ENCODE measurements around the gene SNX30. TPM values are rescaled to one million over a fixed set of nuclear protein-coding genes. Genes with fewer than 3 reads are reported as not detected.
A peak's percentile ranks its signal among the peaks of the same experiment; 100 is the strongest.

The SNX30 gene
- total RNA-seq, 1 experiment from 2014 or later, result 6.4 TPM

GRCh38 chr9:112921549-112921948, 171.0 kb downstream of the SNX30 start:
- H2AFZ ChIP-seq (ENCODE audit: low read length), result no peak overlapping the region
- no peak overlapping the region for H3K4me3 ChIP-seq (ENCODE audit: low read length)
- DNase-seq (peak; percentile 53), ATAC-seq (0 out of 2 replicates have a peak, but pooled peaks have one; percentile 40)
- POLR2A ChIA-PET (ENCODE audit: unreplicated experiment), result no interaction called here
- no peaks in the 10 kb centered on the region for H3K36me3 ChIP-seq (ENCODE audit: low read depth, low read length)
- TF ChIP-seq EZH2phosphoT487 (IDR thresholded peaks at IDR 0.05; ENCODE audit: borderline replicate concordance, low read length) (no peak), CTCF (conservative IDR thresholded peaks at IDR 0.05; ENCODE audit: low read depth, low read length) (peak; percentile 64), EZH2 (IDR thresholded peaks at IDR 0.05; ENCODE audit: low read length, unreplicated experiment) (no peak)
- H3K4me1 ChIP-seq (ENCODE audit: insufficient read depth, low read length), result peaks cover 21% of the 10 kb centered on the region
- intact Hi-C loops (cut with micrococcal nuclease), result loop anchor here (10.0 kb wide), 1 partner anchor 733 kb away; no protein-coding TSS in a partner anchor
- no peaks in the 10 kb centered on the region for H3K9me2 ChIP-seq (replicated peaks; ENCODE audit: low read length)
- H4K20me1 ChIP-seq (ENCODE audit: low read length), result no peaks in the 10 kb centered on the region
- no peak overlapping the region for H3K9ac ChIP-seq (ENCODE audit: low read length)
- BruUV-seq (replicated peaks), result no TSS peak
- H3K4me2 ChIP-seq (ENCODE audit: low read length), result no peak overlapping the region
- no peak overlapping the region for H3K27ac ChIP-seq (ENCODE audit: low read length)
- no peaks in the 10 kb centered on the region for H3K9me3 ChIP-seq (ENCODE audit: low read length)
- CTCF ChIA-PET, result no interaction called here
- no peaks in the 10 kb centered on the region for H3K27me3 ChIP-seq (ENCODE audit: low read length)
- no peaks in the 10 kb centered on the region for H3K79me2 ChIP-seq (ENCODE audit: low read length)
- H3F3A ChIP-seq (ENCODE audit: low read length, unreplicated experiment), result no peaks in the 10 kb centered on the region

Other genes starting within 250 kb of the SNX30 start
- gene INIP, start 32.6 kb upstream of the SNX30 start, total RNA-seq (2014; rRNA removed), result 14.6 and 15.1 TPM in 2 replicates
- gene SLC46A2, start 140.1 kb downstream of the SNX30 start, total RNA-seq (2014; rRNA removed), result not detected in 2 replicates